Subcutaneous adipose tissue (tissue), 4 donors: ENCODE results near the gene SLC26A6. TPM values are rescaled to one million over a fixed set of nuclear protein-coding genes. Genes with fewer than 3 reads are reported as not detected.

Experiments
- CTCF ChIP-seq: fragments of 450-650 bp; IDR thresholded peaks from one replicate; pipeline ENCODE4 v1.5.1; 2016; ENCODE audit warnings: low read depth, mild to moderate bottlenecking, control low read depth, antibody characterized with exemption, moderate library complexity
- total RNA-seq, 4 donors: library from RNA; depleted of rRNA; stranded (reverse); fragments of >200 nt; gene quantifications; one replicate each; pipeline ENCODE4 v1.1.0, GENCODE V29; 2016

The SLC26A6 gene
- total RNA-seq, 4 donors from 2014 or later = 4.2 to 18.9 (median 18.1) TPM

GRCh38 chr3:48630407-48630806 is 4.9 kb downstream of the SLC26A6 start:
- TF ChIP-seq CTCF = no peak

GRCh38 chr3:48629894-48630293 is 5.4 kb downstream of the SLC26A6 start:
- no peak for TF ChIP-seq CTCF

GRCh38 chr3:48628277-48629017 is 6.8 kb downstream of the SLC26A6 start:
- no peak for TF ChIP-seq CTCF

- no peak for TF ChIP-seq CTCF
Observed at GRCh38 chr3:48625600-48625999, 9.7 kb downstream of the SLC26A6 start.

GRCh38 chr3:48624767-48625166 is 10.5 kb downstream of the SLC26A6 start:
- TF ChIP-seq CTCF = no peak

GRCh38 chr3:48623851-48624547 is 11.3 kb downstream of the SLC26A6 start:
- TF ChIP-seq CTCF = no peak

- no peak for TF ChIP-seq CTCF
Observed at GRCh38 chr3:48621461-48621869, 13.8 kb downstream of the SLC26A6 start, which contains the start of gene TMEM89. TSS of gene TMEM89 (minus strand) at chr3:48621769. CDS start at chr3:48621756, 13 bp downstream.
